Uterus (tissue), 2 donors: ENCODE measurements around the gene CACNA1C.

Experiments used
- CTCF ChIP-seq, 4 experiments: fragments of 200-600 bp in 2 of 4; fragments of 450-650 bp in 2 of 4; sonication (generic) in 2 of 4; IDR thresholded peaks; one replicate each; pipeline ENCODE4 v1.5.1; 2016 to 2019; ENCODE audit warnings: antibody characterized with exemption in 4 of 4, mild to moderate bottlenecking in 2 of 4, moderate library complexity in 1 of 4
- POLR2A ChIP-seq, 2 donors: fragments of 450-650 bp; IDR thresholded peaks; one replicate each; pipeline ENCODE4 v1.6.1; 2016; ENCODE audit warnings: antibody characterized with exemption in 2 of 2, mild to moderate bottlenecking in 1 of 2, moderate library complexity in 1 of 2

- TF ChIP-seq CTCF (IDR thresholded peaks at IDR 0.05) (no peak), POLR2A (IDR thresholded peaks at IDR 0.05) (no peak)
Measured at GRCh38 chr12:2194571-2194970, 141.8 kb downstream of the CACNA1C start.
